Right kidney (tissue), 1 donor: Measurements from ENCODE around the gene PPP2R2B.
"Not testable (repeated sequence)": the region's sequence is repeated elsewhere in the genome, so short reads cannot be mapped to it uniquely, and the experiment has no call there.

Source experiments
- DNase-seq: peaks from one replicate; pipeline ENCODE4 v3.0.0-alpha.2; 2016

PPP2R2B gene

DNA sequence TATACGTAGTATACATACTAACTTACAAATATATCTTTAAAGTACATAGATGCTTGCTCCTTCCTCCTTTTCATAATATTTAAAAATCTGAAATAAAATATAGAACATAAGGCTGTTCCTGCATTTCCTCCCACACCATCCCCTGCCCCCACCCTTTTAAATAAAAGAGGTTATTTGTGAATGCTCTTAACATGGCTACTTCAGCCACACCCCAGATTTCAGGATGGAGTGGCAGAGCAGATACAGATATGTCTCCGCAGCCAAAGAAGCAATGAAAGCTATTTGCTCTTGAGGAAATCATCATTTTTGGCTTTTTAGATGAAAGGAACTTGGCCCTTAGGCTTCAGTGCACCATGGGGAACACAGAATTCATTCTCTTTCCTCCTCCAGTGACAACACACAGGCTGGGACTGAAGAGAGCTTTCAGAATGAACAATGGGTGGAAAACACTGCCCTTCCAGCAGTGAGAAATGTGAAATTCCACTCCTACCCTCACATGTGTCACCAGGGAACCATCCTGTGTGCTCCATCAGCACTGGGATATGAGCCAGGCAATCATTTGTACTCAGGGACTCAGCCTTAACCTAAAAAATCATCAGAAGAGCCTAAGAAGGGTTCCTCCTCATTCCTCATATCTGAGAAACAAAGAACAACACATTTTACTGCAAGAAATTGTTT is 134.3 kb downstream of the PPP2R2B start:
- DNase-seq: no peak

DNA sequence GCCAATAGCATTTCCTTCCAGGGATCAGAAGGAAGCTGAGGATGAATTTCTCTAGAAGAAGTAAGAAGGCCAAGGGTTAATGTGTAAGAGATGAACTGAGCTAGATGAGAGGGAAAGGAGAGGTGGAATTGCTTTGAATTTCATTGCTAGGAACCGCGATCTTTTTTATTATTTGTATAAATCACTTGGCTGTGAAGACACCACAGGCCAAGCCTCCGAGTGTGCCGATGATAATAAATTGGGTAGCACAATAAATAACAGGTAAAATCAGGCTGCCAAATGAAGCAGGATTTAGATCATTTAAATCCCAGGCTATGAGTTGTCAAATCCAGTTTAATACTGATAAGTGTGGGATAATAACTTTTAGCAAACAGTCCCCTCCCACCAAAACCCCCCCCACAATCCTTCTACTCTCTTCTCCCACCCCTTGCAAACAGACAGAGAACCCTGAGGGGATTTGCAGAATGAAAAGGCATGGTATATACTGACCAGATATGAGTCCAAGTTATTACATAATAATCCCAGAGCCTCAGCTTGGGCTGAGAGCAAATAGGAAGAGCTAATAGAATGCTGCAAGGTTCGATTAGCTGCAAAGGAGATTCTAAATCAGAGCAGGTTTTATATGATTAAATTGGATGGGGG is 143.5 kb downstream of the PPP2R2B start:
- DNase-seq: no peak

DNA sequence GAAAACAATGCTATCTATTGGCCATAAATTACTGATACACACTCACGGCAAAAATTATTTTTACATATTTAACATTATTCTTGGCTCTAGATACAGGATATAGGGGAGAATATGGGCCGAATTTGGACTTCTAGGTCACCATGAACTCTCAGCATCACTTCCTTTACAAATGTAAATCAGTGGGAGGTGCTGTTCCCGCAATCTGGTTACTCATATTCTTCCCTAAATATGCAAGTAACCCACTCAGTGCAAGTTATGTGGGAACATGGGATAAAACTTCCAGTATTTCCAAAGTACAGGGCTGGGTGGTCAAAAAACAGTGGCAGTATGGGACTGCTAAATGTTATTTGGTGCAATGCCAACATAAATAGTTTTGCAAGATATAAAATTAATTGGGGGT is 145.6 kb downstream of the PPP2R2B start:
- no peak for DNase-seq

DNA sequence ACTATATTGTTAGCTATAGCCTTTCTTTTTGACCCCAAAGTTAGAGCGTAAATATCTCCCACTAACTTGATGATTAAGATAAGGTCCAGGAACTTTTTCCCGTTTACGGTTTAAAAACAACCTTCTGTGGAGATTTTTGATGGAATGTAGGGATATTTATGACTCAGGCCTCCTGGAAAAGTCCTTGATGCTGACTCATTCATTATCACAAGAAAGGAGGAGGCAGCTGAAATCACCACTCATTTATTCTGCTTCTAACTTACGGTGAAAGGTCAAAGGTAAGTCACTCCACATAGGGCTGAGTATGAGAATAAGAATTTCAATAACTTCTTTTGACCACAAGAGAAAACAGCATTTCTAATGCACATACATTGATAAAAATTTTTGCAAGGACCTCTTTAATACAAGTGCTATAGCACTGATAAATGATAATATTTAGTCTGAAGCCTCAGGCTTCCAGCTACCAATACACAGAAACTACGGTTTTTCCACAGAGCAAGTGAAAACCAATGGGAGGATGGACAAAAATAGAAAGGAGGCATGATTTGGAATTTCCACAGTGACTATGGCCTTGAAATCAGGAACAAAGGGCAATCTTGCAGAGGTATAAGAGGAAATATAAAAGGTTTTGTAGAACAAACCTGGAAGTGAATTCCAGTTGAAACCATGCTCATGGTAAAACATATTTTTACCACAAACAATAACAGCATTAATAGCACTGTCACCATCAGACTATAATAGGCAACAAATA is 146.5 kb downstream of the PPP2R2B start:
- no peak for DNase-seq

DNA sequence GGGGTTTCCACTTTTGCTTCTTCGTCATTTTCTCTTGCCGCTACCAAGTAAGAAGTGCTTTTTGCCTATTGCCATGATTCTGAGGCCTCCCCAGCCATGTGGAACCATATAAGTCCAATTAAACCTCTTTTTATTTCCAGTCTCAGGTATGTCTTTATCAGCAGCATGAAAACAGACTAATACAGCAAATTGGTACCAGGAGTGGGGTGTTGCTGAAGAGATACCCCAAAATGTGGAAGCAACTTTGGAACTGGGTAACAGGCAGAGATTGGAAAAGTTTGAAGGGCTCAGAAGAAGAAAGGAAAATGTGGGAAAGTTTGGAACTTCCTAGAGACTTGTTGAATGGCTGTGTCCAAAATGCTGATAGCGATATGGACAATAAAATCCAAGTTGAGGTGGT is 149.8 kb downstream of the PPP2R2B start:
- not testable (repeated sequence) for DNase-seq

DNA sequence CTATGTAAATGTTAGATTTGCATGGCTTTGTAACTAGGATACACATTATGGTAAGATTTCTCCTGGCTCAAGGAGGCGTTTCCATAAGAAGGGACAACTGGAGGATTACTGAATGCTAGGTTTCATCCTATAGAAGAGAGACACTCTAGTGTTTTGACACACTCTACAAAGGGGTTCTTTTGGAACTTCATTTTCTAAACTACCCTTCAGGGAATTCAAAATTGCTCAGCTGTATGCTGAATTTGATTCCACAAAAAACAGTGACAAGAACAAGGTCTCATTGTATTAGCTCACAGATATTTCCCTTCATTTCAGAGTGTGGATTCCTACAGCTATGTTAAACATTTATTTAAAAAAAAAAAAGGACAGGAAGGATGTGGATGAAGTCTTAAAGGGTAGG is 151.7 kb downstream of the PPP2R2B start:
- no peak for DNase-seq

DNA sequence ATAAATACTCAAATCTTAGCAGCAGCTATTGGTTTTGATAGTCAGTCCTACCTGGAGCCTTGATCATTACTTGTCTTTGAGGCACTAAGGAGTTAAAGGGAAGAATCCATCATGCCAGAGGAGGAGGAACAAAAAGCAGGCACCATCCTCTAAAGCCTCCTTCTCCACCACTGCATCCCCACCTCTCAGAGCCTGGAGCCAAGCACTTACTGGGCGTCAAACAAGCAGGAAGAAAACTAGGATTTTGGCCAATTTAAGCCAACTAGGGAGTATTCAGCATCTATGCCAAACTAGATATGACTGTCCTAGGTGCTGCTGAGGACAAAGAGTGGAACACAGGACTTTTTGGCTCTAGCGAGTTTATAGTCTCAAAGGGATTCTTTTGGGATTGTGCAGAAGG is 152.5 kb downstream of the PPP2R2B start:
- no peak for DNase-seq

DNA sequence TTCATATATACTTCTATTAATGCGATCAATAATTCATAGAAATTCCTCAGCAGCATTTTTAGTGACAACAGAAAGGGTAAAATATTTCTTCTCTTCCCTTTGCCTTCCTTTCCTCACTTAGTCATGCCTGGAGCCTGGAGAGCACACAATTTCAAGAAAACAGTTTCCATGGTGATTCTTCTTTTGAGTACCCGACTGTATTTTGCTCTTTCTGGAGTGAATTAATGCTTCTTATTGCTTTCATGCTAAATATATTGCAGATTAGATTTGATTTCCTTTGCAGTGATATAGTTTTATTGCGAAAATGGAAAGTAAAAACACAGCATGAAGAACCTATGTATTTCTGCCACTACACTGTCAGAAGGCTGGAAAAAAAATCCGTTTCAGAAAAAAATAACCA is 153.5 kb downstream of the PPP2R2B start:
- DNase-seq: no peak

DNA sequence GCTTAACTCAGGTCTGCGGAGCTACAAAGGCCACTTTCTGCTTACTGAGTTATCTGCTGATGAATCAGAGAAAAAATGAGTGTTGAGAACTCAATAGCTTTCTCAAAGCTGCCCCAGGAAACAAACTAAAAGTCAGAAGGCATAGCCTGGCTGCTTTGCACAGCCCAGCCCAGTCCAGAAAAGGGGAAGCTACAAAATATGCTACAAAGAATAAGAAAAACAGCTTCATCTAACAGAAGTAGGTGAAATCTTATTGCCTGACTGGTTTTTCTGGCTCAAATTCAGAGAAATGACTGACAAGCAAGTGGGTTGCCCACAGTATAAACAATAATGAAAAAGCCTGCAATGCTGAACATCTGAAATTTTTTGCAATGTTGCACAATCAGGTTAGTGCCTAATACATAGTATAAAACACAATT is 156.2 kb downstream of the PPP2R2B start:
- no peak for DNase-seq

DNA sequence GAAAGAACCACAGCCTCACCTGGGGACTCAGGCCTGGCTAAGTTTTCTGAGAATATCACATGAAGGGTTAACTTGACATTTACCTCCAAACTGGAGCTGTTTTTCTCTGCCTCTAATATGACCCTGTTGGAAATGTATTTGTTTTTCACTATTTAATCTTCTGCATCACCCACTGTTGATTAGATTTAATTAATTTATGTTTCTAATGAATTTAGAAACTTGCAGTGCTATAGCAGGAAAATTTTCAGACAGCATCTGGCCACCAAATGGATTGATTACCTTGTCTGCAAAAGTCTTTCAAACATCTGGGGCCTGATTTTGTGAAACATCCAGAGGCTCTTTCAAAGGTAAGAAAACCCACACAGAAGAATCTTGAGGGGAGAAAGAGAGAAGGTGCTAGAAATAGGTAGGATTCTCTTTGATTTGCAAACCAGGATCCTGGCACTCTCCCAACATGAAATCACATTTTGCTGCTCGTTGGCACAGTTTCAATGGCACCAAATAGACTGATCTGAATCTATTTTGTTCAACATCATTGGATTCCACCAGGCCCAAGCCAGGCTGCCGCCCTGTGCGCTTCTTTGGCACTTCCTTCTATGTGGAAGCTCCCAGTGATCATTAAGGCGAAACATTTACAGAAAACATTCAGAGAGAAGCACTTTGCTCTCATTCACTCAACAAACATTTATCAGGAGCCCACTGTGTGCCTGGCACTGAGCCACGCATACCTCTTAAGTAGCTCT is 157.3 kb downstream of the PPP2R2B start:
- DNase-seq: no peak

DNA sequence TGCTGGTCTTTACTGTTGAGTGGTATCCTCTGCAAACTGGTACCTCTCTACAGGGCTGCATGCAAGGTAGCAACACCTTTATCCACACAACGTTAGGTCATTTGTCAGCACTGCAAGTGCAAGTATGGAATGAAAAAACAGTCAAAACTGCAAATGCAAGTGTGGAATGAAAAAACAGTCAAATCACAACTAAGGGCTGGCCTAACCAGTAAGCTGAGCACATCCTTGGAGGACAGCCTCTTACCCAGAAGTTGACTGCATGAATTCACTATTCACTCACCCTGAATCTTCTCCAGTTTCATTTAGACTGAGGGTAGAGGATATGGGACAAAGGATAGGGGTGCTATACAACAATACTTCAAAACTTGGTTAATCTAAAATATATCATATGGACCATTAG is 158.4 kb downstream of the PPP2R2B start:
- no peak for DNase-seq

DNA sequence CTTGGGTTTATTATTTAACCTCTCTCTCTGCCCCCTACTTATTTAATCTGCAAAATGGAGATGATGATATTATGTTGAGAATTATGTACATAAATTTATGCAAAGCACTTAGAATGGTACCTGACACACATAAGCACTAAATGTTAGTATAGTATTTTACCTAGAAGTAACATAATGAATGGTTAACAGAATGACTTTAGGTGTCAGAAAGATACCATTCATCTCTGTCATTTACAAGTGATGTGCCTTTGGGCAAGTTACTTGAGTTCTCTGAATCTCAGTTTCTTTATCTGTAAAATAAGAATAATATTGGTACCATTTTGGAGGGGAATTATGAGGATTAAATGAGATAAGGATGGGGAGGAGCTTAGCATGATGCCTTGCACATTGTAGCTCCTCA is 159.4 kb downstream of the PPP2R2B start:
- no peak for DNase-seq

DNA sequence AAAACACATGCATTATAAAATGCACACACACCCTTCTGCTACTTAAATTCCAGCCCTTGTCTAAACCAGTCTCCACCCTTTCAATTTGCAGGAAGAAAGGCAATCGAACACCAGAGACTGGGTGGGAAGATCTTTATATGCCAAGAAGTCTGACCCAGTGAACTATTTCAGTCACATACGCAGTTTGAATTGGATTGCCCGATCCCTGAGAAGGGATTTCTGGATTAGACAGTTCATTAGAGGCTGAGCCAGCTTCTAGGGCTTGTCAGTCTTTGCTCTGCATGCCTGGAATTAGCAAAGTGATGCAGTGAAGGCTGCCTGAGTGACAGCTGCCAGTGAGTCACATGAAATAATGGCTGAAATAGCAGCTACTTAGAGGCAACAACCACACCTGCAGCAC is 159.9 kb downstream of the PPP2R2B start:
- DNase-seq: no peak

DNA sequence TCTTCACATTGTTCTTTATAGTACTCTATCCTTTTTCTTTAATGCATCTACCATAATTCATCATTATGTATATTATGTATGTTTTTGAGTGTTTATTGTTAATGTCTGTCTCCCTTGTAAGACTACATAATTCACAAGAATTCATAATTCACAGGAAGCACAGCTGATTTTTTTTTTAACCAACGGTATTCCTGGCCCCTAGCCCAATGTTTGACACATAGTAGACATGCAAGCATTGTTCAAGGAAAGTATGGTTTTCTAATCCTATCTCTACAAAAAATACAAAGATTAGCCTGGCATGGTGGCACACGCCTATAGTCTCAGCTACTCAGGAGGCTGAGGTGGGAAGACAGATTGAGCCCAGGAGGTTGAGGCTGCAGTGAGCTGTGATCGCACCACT is 160.6 kb downstream of the PPP2R2B start:
- no peak for DNase-seq

DNA sequence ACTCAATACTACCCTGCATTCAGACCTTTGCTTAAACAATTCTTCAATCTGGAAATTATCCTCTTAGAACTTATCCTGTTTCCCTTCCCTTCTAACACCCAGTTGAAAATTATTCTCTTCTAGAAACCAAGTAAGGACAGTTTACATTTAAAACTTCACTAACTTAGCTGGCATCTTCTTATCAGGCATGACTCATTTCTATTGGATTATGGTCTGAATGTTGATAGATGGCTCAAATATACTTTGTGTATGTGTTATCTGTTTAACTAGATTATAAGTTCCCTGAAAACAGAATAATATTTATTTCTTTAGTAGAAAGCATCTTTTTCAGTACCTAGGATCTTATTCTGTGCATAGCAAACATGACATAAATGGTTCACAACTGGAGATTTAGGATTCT is 161.9 kb downstream of the PPP2R2B start:
- DNase-seq: no peak

DNA sequence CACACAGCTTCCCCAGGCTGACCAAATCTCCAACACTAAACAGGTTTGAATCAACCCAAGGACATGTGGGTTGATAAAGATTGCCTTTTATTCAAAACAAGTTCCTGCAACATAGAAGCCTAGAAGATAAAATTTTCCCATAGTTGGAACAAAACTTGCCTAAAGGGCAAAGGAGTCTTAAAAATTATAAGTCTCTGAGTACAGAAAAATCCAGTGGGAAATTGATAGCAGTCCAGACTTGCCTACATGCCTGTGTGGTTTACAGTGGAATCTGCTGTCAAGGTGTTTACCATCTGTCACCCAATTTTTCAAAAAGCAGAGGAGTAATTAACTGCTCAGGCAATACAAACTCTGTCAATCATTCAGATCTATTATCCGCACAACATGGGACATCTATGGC is 168.2 kb downstream of the PPP2R2B start:
- no peak for DNase-seq

DNA sequence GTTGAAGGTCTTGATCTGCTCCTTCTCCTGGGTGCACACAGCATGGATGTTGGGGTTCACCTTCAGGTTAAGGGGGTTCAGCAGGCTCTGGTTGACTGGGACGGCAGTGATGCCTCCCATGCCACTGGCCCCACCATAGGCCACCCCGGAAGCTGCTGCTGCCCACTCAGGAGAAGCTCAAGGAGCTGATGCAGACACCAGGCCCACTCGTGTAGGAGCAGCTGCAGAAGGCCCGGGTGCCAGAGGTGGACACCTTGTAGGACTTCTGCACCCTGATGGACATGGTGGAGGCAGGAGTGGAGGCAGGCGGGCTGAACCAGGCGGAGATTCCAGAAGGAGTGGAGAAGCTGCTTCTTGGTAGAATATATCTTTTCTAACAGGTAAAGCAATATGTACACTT is 171.2 kb downstream of the PPP2R2B start:
- DNase-seq: no peak

DNA sequence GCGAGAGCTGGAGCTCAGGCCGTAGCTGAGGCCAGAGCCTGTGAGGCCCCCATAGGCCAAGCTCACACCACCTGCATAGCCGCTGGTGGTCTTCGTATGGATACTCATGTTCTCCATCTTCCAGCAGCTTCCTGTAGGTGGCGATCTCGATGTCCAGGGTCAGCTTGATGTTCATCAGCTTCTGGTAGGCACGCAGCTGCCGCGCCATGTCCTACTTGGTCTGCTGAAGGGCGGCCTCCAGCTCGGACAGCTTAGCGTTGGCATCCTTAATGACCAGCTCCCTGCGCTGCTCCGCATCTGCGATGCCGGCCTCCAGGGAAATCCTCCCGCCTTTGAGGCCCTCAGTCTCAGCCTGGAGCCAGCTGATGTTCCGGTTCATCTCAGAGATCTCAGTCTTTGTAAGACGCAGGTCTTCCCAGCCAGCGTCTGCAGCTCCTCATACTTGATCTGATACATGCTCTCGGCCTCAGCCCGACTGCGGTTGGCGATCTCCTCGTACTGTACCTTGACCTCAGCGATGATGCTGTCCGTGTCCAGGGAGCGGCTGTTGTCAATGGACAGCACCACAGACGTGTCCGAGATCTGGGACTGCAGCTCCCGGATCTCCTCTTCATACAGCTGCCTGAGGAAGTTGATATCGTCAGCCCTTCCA is 172.1 kb downstream of the PPP2R2B start:
- peak; percentile 9 for DNase-seq

DNA sequence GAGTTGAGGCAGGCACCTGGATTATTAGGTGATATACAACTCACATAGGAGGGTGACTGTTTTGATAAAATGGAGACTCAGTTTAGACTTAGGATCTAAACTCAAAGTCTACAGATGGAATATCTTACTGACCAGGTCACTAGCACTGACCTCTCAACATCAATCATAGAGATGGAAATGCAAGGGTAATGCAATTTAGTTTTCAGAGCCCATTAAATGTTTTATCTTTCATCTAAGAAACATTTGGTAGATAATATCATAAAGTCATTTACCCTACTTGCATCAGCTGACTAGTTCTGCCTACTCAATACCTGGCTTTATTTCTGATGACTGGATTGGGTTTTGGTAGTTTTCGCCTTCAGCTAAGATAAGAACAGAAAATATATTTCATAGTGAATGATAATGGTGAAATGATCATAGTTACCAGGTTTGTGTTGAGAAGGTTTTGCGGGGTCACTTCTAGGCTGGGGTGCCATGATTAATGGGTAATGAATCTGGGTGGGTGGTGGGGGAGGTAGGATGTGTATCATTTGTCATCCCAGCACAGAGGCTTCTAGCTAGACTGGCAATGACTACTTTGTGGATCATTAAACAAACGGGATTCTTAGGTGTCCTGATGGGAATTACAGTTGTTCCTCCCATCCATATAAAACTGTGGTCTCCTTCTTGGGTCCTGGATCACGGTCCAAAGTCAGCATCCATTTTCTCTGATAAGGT is 173.4 kb downstream of the PPP2R2B start:
- peak; percentile 8 for DNase-seq

DNA sequence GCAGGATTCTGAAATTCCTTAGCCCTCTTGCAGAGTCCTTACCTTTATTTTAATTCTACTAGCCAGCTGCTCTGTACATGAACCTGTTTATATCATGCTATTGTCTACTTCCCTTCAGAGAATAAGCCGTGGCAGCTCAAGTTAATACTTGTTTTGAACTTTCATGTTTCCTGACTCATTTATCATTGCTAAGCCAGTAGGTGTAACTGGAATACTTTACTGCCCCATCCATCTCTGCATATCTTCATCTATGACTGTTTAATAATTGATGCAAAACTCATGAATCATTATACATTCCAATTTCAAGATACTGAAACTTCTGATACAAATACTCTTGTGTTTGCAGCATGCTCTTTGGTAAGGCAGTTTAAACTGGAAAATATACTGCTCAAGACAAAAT is 174.7 kb downstream of the PPP2R2B start:
- DNase-seq: no peak

DNA sequence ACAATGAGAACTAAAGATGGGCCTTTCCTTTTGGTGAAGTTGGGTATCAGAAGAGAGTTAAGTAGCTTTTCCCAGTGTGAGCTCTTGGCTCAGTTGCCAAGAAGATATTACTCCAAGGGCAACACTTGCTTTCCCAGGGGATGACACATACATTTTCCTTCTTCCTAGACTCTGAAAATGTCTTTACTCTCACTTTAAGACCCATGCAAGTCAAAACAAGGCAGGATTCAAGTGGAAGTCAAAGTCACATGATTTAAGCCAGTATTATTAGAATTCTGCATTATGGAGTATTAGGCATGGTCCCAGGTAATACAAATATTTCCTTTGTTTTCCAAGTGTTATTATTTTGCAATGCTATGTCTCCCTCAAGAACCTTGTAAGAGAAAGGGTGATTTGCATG is 175.1 kb downstream of the PPP2R2B start:
- no peak for DNase-seq
